ENCODE results near the gene PADI6. TPM values are rescaled to one million over a fixed set of nuclear protein-coding genes. Genes with fewer than 3 reads are reported as not detected.

Gene PADI6
- not detected in 5 replicates for total RNA-seq (2022; extraction: Qiagen RNA extraction; ENCODE audit: low read depth)

DNA sequence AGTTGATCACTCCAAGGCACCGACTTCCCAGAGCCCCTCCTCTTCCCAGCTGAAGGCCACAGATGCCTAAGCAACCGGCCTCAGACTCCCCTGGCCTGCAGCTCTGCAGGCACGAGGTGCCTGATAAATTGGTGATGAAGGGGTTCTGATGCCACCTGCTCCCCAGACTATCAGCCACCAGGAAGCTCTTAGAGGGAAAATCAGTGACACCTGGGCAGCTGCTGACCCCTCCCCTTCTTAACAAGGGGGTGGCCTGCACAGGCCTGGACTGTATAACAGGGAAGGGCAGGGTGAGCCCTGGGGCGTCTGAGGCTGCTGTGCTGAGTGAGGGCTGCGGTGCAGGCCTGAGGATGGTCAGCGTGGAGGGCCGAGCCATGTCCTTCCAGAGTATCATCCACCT, at the start of gene PADI6:
Gene PADI6, plus strand, starts transcription at position 301 of the 400 bp plus-strand sequence. Its CDS starts 50 bp downstream, at position 351.

DNA sequence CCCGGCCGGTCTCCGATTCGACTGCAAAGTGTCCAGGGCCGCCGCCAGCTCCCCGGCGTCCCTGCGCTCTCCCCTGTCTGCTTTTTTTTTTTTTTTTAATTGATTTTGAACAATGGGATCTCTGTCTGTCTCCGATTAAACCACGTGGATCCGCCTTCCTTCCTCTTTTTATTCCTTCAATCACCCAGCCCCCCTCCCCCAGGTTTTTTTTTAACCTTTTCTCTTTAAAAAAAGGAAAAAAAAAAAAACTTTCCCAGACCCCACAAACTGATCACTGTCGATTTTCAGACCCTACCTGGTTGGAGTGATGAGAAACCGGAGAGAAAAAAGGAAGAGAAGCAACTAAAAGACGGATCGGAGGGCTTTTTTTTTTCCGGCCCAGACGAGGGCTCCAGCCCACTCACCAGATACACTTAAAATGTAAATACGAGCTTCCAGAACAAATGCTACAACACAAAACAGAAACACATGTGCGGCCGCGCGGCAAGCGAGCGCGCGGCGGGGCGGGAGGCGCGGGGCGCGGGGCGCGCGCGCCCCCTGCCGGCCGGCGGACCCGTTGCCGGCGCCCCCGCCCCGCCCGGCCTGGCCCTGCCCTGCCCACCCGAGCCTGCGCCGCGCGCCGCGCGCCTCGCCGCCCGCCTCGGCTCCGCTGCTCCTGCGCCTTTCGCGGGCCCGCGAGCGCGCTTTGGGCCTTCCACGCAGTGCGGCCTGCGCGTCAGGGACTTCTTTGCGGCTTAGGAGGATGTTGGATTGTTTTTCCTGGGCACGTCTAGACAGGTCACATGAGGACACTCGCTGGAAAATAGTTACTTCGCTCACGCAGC, 67.5 kb downstream of the PADI6 start, which contains the start of gene RCC2:
Gene RCC2, minus strand, starts transcription at position 428 of the 824 bp plus-strand sequence. CDS start 1,163 bp downstream, outside the sequence.

Other genes starting within 250 kb of the PADI6 start
- gene PADI1, start 167.1 kb upstream of the PADI6 start, total RNA-seq (2022; extraction: Qiagen RNA extraction; ENCODE audit: low read depth), result 1.4 to 2.7 TPM (median 1.7 TPM) in 5 replicates
- 1.2 to 1.9 TPM (median 1.4 TPM) in 5 replicates for gene PADI3, start 123.1 kb upstream of the PADI6 start, total RNA-seq (2022; extraction: Qiagen RNA extraction; ENCODE audit: low read depth)
- not detected in 5 replicates for gene PADI4, start 64.0 kb upstream of the PADI6 start, total RNA-seq (2022; extraction: Qiagen RNA extraction; ENCODE audit: low read depth)
- gene RCC2, start 67.5 kb downstream of the PADI6 start, total RNA-seq (2022; extraction: Qiagen RNA extraction; ENCODE audit: low read depth), result 58.7 to 66.1 TPM (median 63.5 TPM) in 5 replicates
- 5.7 to 7.5 TPM (median 5.7 TPM) in 5 replicates for gene ARHGEF10L, start 167.5 kb downstream of the PADI6 start, total RNA-seq (2022; extraction: Qiagen RNA extraction; ENCODE audit: low read depth)

All from A549 treated with RU486 at 1 μM for 4 hours (cell line).